D721Med (cell line): ENCODE data around the gene CD36.

ENCODE experiments used
- DNase-seq: peaks from one replicate; pipeline ENCODE4 v3.0.0; 2011; ENCODE audit warnings: low spot score; ENCODE audit not compliant: insufficient read length
- FAIRE-seq: peaks from 2 replicates; lab custom pipeline; 2011; peaks lifted over from hg19 to GRCh38; lab: Jason Lieb, UNC
- TF ChIP-seq, protein P1 (sequence below): IDR thresholded peaks from 2 replicates; pipeline ENCODE4 v1.5.1; 2012; ENCODE audit warnings: mild to moderate bottlenecking, control low read depth; ENCODE audit not compliant: insufficient read depth; ENCODE audit errors: missing control alignments

CD36 gene

DNA sequence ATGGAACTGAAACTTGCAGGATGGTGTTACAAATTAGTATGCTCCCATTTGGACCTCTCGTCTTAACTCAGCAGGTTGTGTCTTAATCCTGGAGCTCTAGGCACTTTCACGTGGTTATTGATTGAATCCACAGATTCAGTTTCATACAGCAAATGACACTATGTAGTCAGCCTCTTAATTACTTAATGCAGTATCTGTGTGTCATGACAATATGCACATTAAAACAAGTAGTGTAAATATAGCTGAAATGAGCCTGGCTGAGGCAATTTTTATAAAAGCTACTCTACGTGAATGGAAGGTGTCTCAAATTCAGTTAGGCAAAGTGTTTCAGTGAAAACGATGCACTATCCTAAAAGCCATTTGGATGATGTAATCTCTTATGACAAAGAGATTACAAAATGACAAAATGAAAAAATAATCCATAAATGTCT is 86.8 kb downstream of the CD36 start:
- FAIRE-seq (peak; percentile 96), DNase-seq (no peak)
- TF ChIP-seq, protein P1, sequence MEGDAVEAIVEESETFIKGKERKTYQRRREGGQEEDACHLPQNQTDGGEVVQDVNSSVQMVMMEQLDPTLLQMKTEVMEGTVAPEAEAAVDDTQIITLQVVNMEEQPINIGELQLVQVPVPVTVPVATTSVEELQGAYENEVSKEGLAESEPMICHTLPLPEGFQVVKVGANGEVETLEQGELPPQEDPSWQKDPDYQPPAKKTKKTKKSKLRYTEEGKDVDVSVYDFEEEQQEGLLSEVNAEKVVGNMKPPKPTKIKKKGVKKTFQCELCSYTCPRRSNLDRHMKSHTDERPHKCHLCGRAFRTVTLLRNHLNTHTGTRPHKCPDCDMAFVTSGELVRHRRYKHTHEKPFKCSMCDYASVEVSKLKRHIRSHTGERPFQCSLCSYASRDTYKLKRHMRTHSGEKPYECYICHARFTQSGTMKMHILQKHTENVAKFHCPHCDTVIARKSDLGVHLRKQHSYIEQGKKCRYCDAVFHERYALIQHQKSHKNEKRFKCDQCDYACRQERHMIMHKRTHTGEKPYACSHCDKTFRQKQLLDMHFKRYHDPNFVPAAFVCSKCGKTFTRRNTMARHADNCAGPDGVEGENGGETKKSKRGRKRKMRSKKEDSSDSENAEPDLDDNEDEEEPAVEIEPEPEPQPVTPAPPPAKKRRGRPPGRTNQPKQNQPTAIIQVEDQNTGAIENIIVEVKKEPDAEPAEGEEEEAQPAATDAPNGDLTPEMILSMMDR: no peak
